GM18508 (cell line): Measurements from ENCODE around the gene KCNN2.

ENCODE experiments used
- ATAC-seq: cut with Tn5 transposase; IDR thresholded peaks from one replicate; pipeline ENCODE4 v1.9.1; 2021; ENCODE audit warnings: moderate number of reproducible peaks; ENCODE audit not compliant: insufficient read depth, unreplicated experiment

Gene KCNN2

DNA sequence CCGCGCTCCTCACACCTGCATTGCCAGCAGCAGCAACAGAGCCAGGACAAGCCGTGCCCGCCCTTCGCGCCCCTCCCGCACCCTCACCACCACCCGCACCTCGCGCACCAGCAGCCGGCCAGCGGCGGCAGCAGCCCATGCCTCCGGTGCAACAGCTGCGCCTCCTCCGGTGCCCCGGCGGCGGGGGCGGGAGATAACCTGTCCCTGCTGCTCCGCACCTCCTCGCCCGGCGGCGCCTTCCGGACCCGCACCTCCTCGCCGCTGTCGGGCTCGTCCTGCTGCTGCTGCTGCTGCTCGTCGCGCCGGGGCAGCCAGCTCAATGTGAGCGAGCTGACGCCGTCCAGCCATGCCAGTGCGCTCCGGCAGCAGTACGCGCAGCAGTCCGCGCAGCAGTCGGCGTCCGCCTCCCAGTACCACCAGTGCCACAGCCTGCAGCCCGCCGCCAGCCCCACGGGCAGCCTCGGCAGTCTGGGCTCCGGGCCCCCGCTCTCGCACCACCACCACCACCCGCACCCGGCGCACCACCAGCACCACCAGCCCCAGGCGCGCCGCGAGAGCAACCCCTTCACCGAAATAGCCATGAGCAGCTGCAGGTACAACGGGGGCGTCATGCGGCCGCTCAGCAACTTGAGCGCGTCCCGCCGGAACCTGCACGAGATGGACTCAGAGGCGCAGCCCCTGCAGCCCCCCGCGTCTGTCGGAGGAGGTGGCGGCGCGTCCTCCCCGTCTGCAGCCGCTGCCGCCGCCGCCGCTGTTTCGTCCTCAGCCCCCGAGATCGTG is 517 bp downstream of the KCNN2 start:
- ATAC-seq, result no peak

- ATAC-seq, result no peak
Observed at GRCh38 chr5:114362977-114363761, 1.3 kb downstream of the KCNN2 start.

DNA sequence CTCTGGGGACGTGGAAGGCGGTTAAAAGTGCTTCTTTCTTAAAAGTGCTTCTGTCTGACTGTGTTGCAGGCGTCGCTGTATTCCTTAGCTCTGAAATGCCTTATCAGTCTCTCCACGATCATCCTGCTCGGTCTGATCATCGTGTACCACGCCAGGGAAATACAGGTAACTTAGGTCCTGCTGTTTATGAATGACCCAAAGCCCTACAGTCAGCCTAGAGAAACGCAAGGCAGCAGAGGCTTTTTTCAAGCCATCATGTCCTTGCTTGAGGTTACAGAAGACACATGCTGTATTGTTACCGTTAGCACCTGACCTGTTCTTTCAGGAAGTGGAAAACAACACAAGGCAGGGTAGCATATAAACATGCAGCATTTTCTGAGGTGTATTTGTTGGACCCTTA is 2.0 kb downstream of the KCNN2 start:
- ATAC-seq, result no peak

GRCh38 chr5:114367029-114367428 is 5.2 kb downstream of the KCNN2 start:
- ATAC-seq, result no peak

DNA sequence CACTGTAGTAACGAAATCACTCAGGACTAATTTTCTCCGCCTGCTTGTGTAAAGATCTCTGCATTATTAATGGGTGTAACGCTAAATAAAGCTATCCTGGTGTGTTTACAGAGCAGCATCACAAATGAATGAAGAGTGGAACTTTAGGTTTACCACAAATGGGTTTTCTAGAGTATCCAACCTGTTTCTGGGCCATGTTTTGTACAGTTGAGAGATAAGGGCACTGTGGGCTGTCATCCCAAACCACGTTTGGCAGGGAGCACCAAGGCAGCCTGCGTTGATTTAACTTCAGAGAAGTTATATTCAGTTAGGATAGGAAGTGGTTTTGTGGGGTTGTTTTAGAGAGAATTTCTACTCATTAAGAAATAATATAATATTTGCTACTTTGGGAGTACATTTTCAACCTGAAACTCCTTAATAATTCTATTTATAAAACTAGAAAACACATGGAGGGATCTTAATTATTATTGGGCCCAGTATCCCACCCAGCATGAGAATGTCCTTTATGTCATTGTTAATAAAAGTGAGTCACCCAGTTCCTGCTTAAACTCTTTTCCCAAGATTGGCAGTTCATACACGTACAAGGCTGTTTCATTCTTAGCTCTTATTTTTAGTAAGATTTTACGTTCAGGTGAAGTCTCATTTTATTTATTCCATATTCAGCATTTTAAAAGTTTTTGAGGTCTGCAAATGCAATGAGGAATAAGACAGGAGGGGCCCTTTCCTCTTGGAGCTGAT is 8.0 kb downstream of the KCNN2 start:
- ATAC-seq, result no peak

DNA sequence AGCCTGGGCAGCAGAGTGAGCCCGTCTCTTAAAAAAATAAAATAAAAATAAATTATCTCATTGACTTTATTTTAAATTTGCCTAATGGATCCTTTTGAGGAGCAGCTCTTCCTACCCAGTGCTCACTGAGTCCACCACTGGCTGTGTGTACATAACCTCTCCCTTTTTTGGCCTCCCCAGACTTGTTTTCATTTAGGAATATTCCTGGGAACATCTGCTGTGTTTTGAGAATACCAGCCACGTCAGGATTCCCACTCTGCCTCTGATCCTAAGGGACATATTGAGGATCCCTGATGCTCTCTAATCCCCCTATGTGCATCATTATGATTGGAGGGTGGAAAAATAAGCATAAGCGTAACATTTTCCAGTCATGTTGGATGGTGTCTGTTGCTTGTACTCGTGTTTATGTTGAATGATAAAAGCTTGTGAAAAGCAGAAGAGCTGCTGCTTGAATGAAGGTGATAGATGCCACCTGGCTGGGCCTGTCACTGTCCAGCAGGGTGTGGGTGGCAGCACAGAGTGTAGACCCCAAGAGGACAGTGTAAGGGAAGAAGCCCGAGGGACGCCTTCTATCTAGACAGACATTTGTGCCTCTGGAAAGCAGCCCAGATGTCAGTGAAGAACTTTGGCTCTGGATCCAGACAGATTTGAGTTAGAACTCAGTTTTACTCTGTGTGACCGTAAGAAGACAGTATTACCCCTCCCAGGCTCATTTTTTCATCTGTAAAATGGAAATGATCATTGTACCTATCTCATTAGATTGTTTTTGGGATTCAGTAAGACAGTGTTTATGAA is 15.4 kb downstream of the KCNN2 start:
- ATAC-seq, result no peak

DNA sequence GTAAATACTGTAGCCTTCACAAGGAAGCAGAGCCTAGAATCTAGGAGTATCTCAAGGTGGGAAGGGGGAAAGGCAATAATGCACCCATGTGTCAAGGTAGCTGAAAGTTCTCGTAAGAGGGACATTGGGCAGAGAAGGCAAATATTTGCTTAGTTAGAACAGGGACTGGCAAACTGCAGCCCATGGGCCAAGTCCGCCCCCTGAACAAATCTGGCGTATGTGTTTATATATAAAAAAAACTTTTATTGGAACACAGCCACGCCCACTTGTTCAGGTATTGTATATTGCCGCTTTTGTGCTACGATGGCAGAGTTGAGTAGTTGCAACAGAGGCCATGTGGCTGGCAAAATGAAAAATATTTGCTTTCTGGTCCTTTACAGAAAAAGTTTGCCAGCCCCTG is 16.1 kb downstream of the KCNN2 start:
- no peak for ATAC-seq

DNA sequence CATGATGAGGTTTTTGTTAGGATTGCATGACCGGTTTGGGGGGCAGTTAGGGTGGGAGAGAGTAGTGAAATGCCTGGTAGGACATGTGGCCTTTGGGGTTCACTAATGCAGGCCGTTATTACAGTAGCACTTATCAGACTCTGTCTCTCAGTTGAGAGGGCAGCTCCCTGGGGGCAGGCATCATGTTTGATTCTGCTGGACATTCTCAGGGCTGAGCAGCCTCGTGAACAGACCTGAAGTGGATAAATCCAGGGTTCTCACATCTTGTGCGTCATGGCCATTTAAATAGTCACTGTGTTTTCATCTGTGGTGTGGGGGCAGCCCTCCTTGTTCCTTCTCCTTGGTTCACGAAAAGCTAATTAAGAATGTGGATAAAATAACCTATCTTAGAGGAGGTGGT is 18.9 kb downstream of the KCNN2 start:
- no peak for ATAC-seq

GRCh38 chr5:114387433-114387832 is 25.6 kb downstream of the KCNN2 start:
- ATAC-seq, result no peak

GRCh38 chr5:114390431-114390830 is 28.6 kb downstream of the KCNN2 start:
- ATAC-seq, result no peak

DNA sequence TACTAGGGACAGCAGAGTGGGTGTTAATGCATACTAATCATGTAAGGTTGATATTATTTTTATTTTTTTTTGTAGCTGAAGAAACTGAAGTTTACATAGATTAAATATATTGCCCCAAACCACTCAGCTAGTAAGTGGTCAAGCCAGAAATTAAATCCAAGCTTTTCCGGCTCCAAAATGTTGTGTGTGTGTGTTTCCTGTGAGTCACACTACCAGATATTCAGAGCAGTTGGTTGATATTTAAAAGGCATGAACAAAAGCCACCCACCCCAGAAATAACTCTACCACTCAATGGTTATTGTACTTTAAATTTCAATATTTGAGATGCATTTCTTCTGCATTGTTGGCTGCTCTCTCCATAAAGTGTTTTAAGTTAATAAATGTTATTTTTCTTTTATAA is 29.5 kb downstream of the KCNN2 start:
- no peak for ATAC-seq

DNA sequence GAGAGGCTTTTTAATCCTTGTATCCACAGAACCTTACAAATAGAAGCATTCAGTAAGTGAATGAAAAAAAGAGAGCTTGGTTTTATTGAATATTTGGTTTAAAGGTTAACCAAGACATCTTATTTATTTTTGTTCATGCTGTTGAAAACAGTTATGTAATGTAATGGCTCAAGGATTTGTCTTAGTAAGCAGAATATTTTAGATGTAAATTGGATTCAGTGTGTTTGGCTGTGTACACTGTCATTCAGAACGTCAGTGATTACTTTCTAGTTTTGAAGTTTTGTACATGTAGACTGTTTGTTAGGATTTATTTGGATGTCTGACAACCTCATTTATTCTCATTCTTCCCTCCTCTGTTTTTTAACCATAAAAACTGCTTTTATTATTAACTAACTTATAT is 31.3 kb downstream of the KCNN2 start:
- no peak for ATAC-seq

DNA sequence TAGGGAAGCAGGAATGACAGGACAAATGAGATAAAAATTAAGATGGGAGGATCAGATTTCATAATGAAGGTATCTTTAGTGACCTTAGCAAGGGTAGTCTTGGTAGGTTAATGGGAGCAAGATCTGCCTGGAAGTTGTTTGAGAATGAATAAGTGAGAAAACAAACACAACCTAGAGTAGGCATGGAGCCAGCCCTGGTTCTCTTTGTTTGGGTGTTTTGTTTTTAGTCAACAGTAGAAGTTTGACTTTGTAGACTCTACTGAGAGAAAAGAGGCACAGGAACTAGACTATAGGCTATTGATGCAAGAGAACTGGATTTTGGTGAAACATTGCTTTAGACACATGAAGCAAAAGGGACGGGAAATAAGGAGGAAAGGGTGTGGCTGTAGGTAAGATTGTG is 40.3 kb downstream of the KCNN2 start:
- ATAC-seq, result no peak

- ATAC-seq, result no peak
Observed at GRCh38 chr5:114407783-114408182, 45.9 kb downstream of the KCNN2 start.

DNA sequence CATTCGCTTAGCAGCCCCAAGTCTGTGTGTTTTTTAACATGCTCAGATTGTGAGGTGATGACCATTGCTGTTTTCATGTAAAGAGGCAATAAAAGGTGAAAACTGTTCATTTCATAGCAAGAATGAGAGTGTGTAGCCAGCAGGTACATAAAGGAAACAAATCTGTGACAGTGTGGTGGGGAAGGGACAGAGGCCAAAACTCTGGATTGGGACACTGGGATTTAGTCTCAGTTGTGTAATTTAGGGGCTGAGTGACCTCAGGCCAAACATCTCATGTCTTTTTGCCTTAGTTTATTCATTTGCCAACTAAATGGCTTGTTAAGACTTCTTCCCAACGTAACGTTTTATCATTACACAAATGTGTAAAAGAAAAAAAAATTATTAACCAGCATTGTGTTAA is 47.0 kb downstream of the KCNN2 start:
- ATAC-seq, result no peak

- ATAC-seq, result no peak
Observed at GRCh38 chr5:114411380-114411931, 49.6 kb downstream of the KCNN2 start.

GRCh38 chr5:114412510-114413171 is 50.8 kb downstream of the KCNN2 start:
- no peak for ATAC-seq

DNA sequence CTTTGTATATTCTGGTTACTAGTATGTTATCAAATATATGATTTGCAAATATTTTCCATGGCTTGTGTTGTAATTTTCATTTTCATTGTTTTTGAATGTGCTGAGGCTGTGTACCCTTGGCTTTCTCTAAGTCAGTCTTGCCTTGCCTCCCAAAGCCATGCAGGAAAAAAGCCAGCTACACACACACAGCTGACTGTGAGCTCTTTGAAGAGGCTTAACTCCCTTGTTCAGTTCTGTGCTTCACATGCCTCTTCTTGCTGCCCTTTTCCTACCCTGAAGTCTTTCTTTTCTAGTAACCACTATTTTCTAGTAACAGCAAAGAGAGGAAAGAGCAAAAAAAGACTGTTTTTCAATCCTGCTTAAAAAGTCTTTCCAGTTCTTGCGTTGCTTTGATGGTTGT is 53.9 kb downstream of the KCNN2 start:
- ATAC-seq, result no peak

GRCh38 chr5:114416254-114416653 is 54.4 kb downstream of the KCNN2 start:
- ATAC-seq, result no peak

GRCh38 chr5:114417519-114417918 is 55.6 kb downstream of the KCNN2 start:
- ATAC-seq, result no peak
